HEK293T (cell line): Measurements from ENCODE around the gene TCERG1L.

Experiments
- CTBP1 ChIP-seq: fragments of 450-650 bp; IDR thresholded peaks from 2 replicates; pipeline ENCODE4 v1.6.1; 2016; ENCODE audit warnings: borderline replicate concordance
- L3MBTL2 ChIP-seq: fragments of 450-650 bp; conservative IDR thresholded peaks from 2 replicates; pipeline ENCODE4 v1.6.1; 2016; ENCODE audit warnings: mild to moderate bottlenecking
- PKNOX1 ChIP-seq: fragments of 450-650 bp; IDR thresholded peaks from 2 replicates; pipeline ENCODE4 v1.6.1; 2016
- SUZ12 ChIP-seq: fragments of 450-650 bp; IDR thresholded peaks from 2 replicates; pipeline ENCODE4 v1.6.1; 2016; ENCODE audit warnings: mild to moderate bottlenecking

- TF ChIP-seq PKNOX1 (no peak), CTBP1 (no peak), L3MBTL2 (no peak), SUZ12 (no peak)
Observed at GRCh38 chr10:131123496-131123895, 188.0 kb downstream of the TCERG1L start.
